Activated CD8-positive, alpha-beta memory T cell treated with anti-CD3 and anti-CD28 coated beads, Interleukin-2, amount 50 U/mL, for 24 hours (primary cell): Measurements from ENCODE around the gene THAP4.

Source experiments
- DNase-seq: peaks from one replicate; pipeline ENCODE4 v3.0.0-alpha.2; 2020; ENCODE audit errors: extremely low read depth

Gene THAP4

DNA sequence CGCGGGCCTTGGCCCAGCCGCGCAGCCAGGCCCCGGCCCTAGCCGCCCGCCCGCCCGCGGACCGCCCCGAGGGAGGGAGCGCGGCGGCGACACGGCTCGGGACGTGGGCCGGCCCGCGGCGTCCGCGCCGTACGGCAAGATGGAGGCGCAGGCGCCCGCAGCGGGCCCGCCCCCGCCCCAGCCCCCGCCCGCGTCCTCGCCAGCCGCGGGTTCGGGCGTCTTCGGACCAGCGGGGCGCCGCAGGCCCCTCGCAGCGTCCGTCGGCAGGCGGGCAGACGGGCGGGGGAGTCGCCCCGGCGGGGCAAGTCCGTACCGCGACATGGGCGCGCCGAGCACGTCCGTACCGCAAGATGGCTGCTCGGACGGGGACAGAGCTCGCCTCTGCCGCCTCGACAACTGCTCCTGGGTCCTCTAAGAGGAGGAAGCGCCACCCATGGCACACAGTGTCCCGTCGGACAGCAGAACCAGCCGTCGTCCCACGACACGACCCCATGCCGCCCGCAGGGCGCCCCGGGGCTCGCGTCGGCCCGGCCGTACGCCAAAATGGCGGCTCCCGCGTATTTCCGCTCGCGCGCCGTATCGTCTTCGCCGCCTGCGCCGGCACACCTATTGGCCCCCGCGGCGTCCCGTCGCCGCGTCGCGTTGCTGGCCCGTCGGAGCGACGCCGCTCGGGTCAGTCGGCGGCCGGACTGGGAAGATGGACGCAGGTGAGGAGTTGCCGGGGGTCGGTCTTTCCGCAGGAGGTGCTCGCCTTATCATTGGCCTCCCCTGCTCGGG lies at the start of gene THAP4, which contains the start of gene ATG4B:
TSS of gene THAP4 (minus strand) at position 141 of the 777 bp plus-strand sequence. CDS start 141 bp downstream, outside the sequence.
TSS of gene ATG4B (plus strand) at position 676 of the 777 bp plus-strand sequence. CDS start at position 698, 22 bp downstream.
- peak; percentile 48 for DNase-seq

DNA sequence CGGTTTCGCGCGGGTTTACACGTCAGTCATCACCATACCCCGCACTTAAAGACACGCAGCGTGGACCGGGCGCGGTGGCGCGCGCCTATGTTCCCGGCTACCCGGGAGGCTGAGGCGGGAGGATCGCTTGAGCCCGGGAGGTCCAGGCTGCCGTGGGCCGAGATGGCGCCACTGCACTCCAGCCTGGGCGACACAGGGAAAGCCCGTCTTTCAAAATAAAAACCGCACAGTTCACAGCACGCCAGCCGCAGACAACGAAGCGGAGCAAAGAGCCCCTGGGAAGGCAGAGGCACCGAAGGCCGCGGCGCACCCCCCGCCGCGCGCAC lies 49.3 kb upstream of the THAP4 start:
- no peak for DNase-seq

- DNase-seq, result no peak
Observed at GRCh38 chr2:241680827-241681599, 44.1 kb upstream of the THAP4 start.

GRCh38 chr2:241680044-241680443 lies 43.1 kb upstream of the THAP4 start:
- no peak for DNase-seq

GRCh38 chr2:241678784-241679540 lies 42.0 kb upstream of the THAP4 start:
- no peak for DNase-seq

DNA sequence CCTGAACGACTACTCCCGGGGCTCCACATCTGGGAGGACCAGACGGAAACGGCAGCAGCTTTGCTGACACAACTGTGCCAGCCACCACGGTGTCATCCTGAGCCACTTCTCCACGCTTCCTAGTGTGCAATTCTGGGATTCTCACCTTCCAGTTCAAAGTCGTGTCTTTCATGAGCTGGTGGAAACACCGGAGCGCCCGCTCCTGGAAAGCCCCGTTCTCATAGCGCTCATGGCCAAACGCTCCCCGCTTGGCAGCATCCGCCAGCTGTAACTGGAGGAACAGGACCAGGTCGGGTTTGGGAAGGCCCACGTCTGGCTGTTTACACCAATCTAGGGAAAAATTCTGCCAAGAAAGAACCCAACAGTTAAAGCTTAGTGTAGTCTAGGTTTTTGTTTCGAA lies 41.3 kb upstream of the THAP4 start:
- DNase-seq, result no peak

- no peak for DNase-seq
Observed at GRCh38 chr2:241677392-241677791, 40.4 kb upstream of the THAP4 start.

GRCh38 chr2:241676665-241677064 lies 39.7 kb upstream of the THAP4 start:
- no peak for DNase-seq

- no peak for DNase-seq
Observed at GRCh38 chr2:241675885-241676284, 38.9 kb upstream of the THAP4 start.

- no peak for DNase-seq
Observed at GRCh38 chr2:241673797-241674725, 37.1 kb upstream of the THAP4 start.

GRCh38 chr2:241673189-241673663 lies 36.3 kb upstream of the THAP4 start:
- DNase-seq, result no peak

GRCh38 chr2:241672243-241673188 lies 35.6 kb upstream of the THAP4 start:
- DNase-seq, result no peak

DNA sequence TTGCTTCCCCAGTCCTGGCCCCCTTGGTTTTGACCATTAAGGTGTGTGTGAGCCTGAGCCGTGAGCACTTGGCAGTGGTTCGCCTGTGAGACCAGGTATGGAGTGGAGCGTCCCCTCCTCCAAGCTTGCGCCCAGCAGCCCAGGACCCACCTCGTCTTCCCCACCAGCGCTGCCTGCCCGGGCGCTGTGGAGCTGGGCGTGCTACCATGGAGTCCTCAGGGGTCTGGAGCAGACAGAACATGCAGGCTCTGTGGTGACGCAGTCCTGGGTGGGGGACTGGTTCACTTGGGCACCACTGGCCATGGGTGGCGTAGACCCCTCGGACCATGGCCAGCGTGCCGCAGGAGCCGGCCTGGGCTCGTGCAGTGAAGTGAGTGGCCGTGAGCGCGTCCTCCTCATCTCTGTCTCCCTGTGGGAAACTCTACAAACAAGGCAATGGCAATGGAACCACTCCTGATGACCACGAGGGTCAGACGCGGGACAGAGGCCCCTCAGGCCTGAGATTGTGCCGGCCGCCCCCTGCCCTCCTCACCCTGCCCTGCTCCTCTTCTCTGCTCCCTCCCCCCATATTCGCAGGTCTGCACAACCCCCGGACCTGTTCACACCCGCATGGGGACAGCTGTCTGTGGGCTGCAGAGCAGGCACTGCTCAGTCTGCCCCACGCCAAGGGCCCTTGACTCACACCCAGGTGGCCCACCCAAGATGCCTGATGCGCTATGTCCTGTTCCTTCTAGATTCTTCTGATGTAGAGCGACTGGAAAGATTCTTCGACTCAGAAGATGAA lies 34.7 kb upstream of the THAP4 start:
- DNase-seq, result no peak

- no peak for DNase-seq
Observed at GRCh38 chr2:241670333-241671110, 33.6 kb upstream of the THAP4 start.

DNA sequence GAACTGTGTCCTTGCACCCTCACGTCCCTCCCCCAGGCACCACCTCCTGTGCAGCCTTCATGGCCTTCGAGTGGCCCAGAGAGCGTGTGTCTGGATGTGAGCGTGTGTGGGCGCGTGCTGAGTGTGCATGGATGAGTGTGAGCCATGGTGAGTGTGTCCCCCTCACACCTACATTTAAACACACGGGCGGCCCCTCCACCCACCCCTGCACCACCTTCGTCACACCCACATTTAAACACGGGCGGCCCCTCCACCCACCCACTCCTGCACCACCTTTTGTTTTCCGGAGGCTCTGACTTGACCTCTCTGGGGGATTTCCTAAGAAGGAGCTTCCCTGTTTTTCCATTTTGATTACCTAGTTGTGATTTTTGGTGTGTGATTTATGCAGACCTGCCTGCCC lies 31.9 kb upstream of the THAP4 start:
- no peak for DNase-seq

DNA sequence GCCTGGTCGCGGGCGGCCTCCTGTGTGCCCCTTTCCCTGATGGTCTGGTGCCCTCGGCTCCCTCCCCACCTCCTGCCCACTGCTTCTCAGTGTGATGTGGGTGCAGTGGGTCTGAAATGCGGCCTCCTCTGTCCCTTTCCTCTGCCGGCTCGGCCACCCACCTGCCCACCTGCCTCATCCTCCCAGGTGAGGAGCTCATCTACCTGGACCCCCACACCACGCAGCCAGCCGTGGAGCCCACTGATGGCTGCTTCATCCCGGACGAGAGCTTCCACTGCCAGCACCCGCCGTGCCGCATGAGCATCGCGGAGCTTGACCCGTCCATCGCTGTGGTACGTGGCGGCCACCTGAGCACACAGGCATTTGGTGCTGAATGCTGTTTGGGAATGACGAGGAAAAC lies 31.4 kb upstream of the THAP4 start:
- no peak for DNase-seq

GRCh38 chr2:241666627-241667400 lies 29.9 kb upstream of the THAP4 start:
- no peak for DNase-seq
